H1 (cell line): Measurements from ENCODE around the gene IL10. TPM values are rescaled to one million over a fixed set of nuclear protein-coding genes. Genes with fewer than 3 reads are reported as not detected.

ENCODE experiments used
- GTF2F1 ChIP-seq: IDR thresholded peaks from 2 replicates; pipeline ENCODE4 v1.6.1; 2012; ENCODE audit warnings: low read depth, low read length, improper control_type of control experiment, borderline replicate concordance
- KDM4A ChIP-seq: IDR thresholded peaks from one replicate; pipeline ENCODE4 v1.7.1; 2012; ENCODE audit warnings: low read depth, mild to moderate bottlenecking, moderate library complexity, low read length, inconsistent platforms; ENCODE audit not compliant: severe bottlenecking
- POLR2A ChIP-seq, 2 experiments: IDR thresholded peaks; 1 replicate in 1 of 2; 2 replicates in 1 of 2; pipeline ENCODE4 v1.6.1; 2011; ENCODE audit warnings: low read depth in 2 of 2, low read length in 2 of 2, mild to moderate bottlenecking in 2 of 2; ENCODE audit errors: control extremely low read depth in 1 of 2
- POLR2AphosphoS5 ChIP-seq: IDR thresholded peaks from 2 replicates; pipeline ENCODE4 v1.6.1; 2011; ENCODE audit warnings: low read depth, low read length
- RAD21 ChIP-seq, 2 experiments: IDR thresholded peaks in 1 of 2; conservative IDR thresholded peaks in 1 of 2; 2 replicates each; pipeline ENCODE4 v1.6.1; 2011; ENCODE audit warnings: low read depth in 2 of 2, low read length in 2 of 2, improper control_type of control experiment in 1 of 2, inconsistent platforms in 1 of 2, mild to moderate bottlenecking in 1 of 2, moderate library complexity in 1 of 2
- SUZ12 ChIP-seq: fragments of 200-600 bp; sonication (generic); IDR thresholded peaks from 2 replicates; pipeline ENCODE4 v1.6.1; 2012; ENCODE audit warnings: mild to moderate bottlenecking, inconsistent platforms, low read length, moderate library complexity, mixed read lengths
- TBP ChIP-seq: IDR thresholded peaks from 2 replicates; pipeline ENCODE4 v1.6.1; 2011; ENCODE audit warnings: low read depth, low read length, improper control_type of control experiment
- TEAD4 ChIP-seq: IDR thresholded peaks from 2 replicates; pipeline ENCODE4 v1.6.1; 2012; ENCODE audit warnings: low read depth, low read length, inconsistent platforms, mixed read lengths
- YY1 ChIP-seq: IDR thresholded peaks from 2 replicates; pipeline ENCODE4 v1.6.1; 2011; ENCODE audit warnings: low read depth, mild to moderate bottlenecking, low read length
- polyA plus RNA-seq, 7 experiments: library from polyadenylated mRNA; depleted of rRNA in 3 of 7; stranded (reverse) in 5 of 7; unstranded in 2 of 7; fragments of >200 nt in 5 of 7; fragments of 200-250 nt in 2 of 7; gene quantifications; 1 replicate in 5 of 7; 2 replicates in 1 of 7; 4 replicates in 1 of 7; pipeline versions ENCODE4 v1.2.1 to v1.2.3, GENCODE V29; 2011 to 2013; ENCODE audit warnings: missing spikeins in 2 of 7, mixed read lengths in 2 of 7
- total RNA-seq: library from RNA; stranded (reverse); fragmentation: NEBNext Ultra II Directional; extraction: Animal tissue kit (Norgen Biotek cat#: 25700); gene quantifications from 2 replicates; pipeline ENCODE4 v1.2.1, GENCODE V29; 2021
- TF ChIP-seq, protein P1 (sequence below): fragments of 300-600 bp; sonication (generic); IDR thresholded peaks from 2 replicates; pipeline ENCODE4 v1.7.1; 2012; ENCODE audit warnings: low read length, moderate library complexity, mild to moderate bottlenecking, inconsistent platforms; ENCODE audit not compliant: insufficient replicate concordance
- TF ChIP-seq, protein P2 (sequence below): IDR thresholded peaks from 2 replicates; pipeline ENCODE4 v1.6.1; 2012; ENCODE audit warnings: inconsistent platforms

The IL10 gene
- total and polyA plus RNA-seq, 2 of the 8 experiments (the other 6 are each of a cell fraction or from before 2014, with no cell fraction given) = not detected

DNA sequence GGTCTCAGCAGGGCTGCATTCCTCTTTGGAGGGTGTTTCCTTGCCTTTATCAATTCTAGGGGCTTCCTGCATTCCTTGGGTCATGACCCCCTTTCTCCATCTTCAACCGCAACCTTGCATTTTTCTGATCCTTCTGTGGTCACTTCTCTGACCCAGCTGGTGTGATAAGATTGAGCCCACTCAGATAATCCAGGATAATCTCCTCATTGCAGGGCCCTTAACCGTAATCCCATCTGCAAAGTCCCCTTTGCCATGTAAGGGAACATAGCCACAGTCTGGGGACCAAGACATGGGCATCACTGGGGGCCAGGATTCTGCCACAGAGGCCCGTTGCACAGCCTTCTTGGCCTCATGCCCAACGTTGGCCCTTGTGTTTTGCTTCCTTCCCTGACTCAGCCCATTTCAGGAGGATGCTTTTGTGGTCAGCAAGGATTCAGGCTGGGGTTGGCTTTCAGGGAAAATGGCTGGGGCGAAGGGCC, 36.7 kb downstream of the IL10 start (continued):
- TF ChIP-seq, protein P1, sequence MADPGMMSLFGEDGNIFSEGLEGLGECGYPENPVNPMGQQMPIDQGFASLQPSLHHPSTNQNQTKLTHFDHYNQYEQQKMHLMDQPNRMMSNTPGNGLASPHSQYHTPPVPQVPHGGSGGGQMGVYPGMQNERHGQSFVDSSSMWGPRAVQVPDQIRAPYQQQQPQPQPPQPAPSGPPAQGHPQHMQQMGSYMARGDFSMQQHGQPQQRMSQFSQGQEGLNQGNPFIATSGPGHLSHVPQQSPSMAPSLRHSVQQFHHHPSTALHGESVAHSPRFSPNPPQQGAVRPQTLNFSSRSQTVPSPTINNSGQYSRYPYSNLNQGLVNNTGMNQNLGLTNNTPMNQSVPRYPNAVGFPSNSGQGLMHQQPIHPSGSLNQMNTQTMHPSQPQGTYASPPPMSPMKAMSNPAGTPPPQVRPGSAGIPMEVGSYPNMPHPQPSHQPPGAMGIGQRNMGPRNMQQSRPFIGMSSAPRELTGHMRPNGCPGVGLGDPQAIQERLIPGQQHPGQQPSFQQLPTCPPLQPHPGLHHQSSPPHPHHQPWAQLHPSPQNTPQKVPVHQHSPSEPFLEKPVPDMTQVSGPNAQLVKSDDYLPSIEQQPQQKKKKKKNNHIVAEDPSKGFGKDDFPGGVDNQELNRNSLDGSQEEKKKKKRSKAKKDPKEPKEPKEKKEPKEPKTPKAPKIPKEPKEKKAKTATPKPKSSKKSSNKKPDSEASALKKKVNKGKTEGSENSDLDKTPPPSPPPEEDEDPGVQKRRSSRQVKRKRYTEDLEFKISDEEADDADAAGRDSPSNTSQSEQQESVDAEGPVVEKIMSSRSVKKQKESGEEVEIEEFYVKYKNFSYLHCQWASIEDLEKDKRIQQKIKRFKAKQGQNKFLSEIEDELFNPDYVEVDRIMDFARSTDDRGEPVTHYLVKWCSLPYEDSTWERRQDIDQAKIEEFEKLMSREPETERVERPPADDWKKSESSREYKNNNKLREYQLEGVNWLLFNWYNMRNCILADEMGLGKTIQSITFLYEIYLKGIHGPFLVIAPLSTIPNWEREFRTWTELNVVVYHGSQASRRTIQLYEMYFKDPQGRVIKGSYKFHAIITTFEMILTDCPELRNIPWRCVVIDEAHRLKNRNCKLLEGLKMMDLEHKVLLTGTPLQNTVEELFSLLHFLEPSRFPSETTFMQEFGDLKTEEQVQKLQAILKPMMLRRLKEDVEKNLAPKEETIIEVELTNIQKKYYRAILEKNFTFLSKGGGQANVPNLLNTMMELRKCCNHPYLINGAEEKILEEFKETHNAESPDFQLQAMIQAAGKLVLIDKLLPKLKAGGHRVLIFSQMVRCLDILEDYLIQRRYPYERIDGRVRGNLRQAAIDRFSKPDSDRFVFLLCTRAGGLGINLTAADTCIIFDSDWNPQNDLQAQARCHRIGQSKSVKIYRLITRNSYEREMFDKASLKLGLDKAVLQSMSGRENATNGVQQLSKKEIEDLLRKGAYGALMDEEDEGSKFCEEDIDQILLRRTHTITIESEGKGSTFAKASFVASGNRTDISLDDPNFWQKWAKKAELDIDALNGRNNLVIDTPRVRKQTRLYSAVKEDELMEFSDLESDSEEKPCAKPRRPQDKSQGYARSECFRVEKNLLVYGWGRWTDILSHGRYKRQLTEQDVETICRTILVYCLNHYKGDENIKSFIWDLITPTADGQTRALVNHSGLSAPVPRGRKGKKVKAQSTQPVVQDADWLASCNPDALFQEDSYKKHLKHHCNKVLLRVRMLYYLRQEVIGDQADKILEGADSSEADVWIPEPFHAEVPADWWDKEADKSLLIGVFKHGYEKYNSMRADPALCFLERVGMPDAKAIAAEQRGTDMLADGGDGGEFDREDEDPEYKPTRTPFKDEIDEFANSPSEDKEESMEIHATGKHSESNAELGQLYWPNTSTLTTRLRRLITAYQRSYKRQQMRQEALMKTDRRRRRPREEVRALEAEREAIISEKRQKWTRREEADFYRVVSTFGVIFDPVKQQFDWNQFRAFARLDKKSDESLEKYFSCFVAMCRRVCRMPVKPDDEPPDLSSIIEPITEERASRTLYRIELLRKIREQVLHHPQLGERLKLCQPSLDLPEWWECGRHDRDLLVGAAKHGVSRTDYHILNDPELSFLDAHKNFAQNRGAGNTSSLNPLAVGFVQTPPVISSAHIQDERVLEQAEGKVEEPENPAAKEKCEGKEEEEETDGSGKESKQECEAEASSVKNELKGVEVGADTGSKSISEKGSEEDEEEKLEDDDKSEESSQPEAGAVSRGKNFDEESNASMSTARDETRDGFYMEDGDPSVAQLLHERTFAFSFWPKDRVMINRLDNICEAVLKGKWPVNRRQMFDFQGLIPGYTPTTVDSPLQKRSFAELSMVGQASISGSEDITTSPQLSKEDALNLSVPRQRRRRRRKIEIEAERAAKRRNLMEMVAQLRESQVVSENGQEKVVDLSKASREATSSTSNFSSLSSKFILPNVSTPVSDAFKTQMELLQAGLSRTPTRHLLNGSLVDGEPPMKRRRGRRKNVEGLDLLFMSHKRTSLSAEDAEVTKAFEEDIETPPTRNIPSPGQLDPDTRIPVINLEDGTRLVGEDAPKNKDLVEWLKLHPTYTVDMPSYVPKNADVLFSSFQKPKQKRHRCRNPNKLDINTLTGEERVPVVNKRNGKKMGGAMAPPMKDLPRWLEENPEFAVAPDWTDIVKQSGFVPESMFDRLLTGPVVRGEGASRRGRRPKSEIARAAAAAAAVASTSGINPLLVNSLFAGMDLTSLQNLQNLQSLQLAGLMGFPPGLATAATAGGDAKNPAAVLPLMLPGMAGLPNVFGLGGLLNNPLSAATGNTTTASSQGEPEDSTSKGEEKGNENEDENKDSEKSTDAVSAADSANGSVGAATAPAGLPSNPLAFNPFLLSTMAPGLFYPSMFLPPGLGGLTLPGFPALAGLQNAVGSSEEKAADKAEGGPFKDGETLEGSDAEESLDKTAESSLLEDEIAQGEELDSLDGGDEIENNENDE = no peak
- no peak for TF ChIP-seq POLR2A (IDR thresholded peaks at IDR 0.05; ENCODE audit: control extremely low read depth in 1 of 2, low read depth in 2 of 2, low read length in 2 of 2)
- TF ChIP-seq, protein P2, sequence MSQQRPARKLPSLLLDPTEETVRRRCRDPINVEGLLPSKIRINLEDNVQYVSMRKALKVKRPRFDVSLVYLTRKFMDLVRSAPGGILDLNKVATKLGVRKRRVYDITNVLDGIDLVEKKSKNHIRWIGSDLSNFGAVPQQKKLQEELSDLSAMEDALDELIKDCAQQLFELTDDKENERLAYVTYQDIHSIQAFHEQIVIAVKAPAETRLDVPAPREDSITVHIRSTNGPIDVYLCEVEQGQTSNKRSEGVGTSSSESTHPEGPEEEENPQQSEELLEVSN = no peak
- TF ChIP-seq YY1 = no peak
- TF ChIP-seq TBP = no peak
- no peak for TF ChIP-seq RAD21 (IDR thresholded peaks at IDR 0.05 in 1 of 2, conservative IDR thresholded peaks at IDR 0.05 in 1 of 2; ENCODE audit: low read depth in 2 of 2, low read length in 2 of 2)
- no peak for TF ChIP-seq KDM4A
- no peak for TF ChIP-seq SUZ12
- TF ChIP-seq POLR2AphosphoS5 = no peak
- no peak for TF ChIP-seq GTF2F1
- TF ChIP-seq TEAD4 = no peak
